ENCODE data around the gene RHOBTB3. TPM values are rescaled to one million over a fixed set of nuclear protein-coding genes. Genes with fewer than 3 reads are reported as not detected.
A peak's percentile ranks its signal among the peaks of the same experiment; 100 is the strongest.

The RHOBTB3 gene
- total RNA-seq, 4 donors from 2014 or later, result 31.0 to 74.2 (median 46.3) TPM

DNA sequence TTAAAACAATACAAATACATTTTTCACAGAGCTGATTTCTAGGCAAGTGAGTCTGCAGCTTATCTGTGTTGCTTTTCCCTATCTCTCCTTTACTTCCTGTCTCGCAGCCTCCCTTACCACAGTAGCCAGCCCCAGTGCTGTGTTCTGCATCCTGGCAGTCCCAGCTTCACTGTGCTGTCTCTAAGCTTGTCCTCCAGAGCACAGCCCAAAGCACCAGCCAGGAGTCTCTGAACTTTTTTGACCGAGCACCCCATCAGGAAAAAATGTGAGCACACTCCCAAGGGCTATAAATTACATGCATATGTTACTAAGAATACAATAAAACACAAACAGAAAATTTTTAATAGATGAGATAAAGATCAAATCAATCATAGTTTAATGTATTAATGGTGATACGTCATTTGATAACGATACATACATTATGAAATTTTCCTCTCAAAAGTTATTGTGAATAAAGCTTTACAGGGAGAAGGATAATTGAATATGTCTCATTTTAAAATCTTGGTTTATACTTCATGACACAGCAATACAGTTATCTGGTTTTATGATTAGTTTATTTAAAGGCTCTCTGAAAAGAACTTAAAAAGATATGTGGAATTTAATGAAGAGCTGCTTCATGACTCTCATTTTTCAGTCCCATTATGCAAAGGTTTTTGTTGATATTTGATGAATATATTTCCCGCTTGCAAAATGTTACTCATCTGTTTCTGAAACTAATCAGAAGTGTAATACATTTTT lies 7.3 kb upstream of the RHOBTB3 start:
- Histone ChIP-seq H3K9me3 (no peaks in the 10 kb centered on the region), H3K4me3 (no peak overlapping the region), H3K36me3 (no peaks in the 10 kb centered on the region), H3K27me3 (no peaks in the 10 kb centered on the region), H3K4me1 (peaks cover 24% of the 10 kb centered on the region), H3K27ac (no peak overlapping the region)
- 68% methylated on average over 5 of the region's 5 CpGs for WGBS
- TF ChIP-seq EP300 (IDR thresholded peaks at IDR 0.05) (no peak), POLR2A (IDR thresholded peaks at IDR 0.05) (no peak), POLR2AphosphoS5 (IDR thresholded peaks at IDR 0.05) (no peak)
- TF ChIP-seq, protein P1, sequence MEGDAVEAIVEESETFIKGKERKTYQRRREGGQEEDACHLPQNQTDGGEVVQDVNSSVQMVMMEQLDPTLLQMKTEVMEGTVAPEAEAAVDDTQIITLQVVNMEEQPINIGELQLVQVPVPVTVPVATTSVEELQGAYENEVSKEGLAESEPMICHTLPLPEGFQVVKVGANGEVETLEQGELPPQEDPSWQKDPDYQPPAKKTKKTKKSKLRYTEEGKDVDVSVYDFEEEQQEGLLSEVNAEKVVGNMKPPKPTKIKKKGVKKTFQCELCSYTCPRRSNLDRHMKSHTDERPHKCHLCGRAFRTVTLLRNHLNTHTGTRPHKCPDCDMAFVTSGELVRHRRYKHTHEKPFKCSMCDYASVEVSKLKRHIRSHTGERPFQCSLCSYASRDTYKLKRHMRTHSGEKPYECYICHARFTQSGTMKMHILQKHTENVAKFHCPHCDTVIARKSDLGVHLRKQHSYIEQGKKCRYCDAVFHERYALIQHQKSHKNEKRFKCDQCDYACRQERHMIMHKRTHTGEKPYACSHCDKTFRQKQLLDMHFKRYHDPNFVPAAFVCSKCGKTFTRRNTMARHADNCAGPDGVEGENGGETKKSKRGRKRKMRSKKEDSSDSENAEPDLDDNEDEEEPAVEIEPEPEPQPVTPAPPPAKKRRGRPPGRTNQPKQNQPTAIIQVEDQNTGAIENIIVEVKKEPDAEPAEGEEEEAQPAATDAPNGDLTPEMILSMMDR (IDR thresholded peaks at IDR 0.05), result no peak
- no peak for DNase-seq (ENCODE audit: low spot score in 2 of 2)

DNA sequence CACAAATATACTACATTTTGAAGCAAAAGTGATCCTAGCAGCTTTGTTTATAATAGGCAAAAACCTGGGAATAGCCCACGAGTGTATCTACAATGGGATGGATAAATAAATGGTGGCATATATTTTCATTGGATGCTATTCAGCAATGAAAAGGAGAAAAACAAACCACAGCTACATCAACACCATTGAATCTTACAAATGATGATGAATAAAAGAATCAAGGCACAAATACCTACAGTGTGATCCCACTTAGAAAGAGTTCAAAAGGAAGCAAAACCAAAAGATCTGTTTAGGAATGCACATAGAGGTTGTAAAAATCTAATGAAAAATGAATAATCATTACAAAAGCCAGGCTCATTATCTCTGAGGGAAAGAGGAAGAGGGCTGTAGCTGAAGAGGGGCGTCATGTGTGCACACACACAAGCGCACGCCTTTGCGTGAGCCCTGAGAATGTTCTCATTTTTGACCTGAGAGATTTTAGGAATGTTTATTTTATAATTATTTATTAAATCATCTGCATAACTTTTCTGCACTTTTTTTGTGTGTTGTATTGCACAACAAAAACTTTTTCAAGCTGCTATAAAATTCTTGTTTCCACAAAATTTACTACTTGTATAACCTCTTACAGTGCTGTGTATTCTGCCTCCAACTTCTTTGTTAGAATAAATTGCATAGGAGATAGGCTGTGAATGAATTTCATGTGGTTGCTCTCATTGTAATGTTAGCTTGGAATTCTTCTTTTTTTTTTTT lies 5.9 kb upstream of the RHOBTB3 start:
- no peak overlapping the region for H3K27ac ChIP-seq

DNA sequence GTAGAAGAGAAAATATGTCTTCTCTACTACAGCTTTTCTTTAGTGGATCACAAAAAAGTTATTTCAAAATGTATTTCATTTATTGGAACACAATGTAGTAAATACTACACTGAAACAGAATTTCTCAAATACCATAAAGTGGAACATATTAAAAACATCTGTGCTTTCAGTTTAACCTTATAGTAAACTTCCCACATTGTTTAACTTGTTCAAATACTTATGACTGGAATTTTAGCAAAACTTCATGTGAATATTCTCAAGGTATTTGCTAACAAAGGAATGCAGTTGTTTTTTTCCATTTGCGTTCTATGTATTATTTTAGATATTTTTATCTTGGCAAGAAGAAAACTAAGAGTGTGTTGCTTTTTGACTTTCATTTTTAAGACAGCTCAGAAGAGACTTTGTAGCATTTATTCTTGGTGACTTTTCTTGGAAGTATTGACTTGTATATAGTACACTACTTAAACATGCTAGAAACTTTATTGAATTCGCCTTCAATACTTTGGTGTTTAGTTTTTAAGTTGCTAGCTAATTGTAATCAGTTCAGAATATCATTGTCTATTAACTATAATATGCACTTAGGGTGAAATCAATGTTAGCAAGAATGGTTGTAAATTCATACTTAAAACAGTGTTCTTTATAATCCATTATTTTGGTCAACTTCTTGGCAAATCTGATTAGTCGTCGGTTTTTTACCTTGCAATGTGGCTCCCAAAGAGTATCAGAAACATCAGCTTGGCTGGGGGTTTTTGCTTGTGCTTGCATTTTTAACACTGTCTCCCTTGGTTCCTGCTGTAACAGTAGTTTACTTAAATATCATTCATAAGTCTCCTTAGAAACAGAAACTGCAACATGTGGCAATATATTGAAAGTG lies 5.0 kb upstream of the RHOBTB3 start:
- Histone ChIP-seq H3K4me1 (peaks cover 38% of the 10 kb centered on the region), H3K27me3 (no peaks in the 10 kb centered on the region), H3K4me3 (no peak overlapping the region), H3K36me3 (no peaks in the 10 kb centered on the region), H3K9me3 (no peaks in the 10 kb centered on the region), H3K27ac (no peak overlapping the region)
- no peak for DNase-seq (ENCODE audit: low spot score in 2 of 2)
- 74% methylated on average over 4 of the region's 4 CpGs for WGBS
- TF ChIP-seq, protein P1 (IDR thresholded peaks at IDR 0.05), result no peak
- TF ChIP-seq EP300 (IDR thresholded peaks at IDR 0.05), result no peak
- TF ChIP-seq POLR2AphosphoS5 (IDR thresholded peaks at IDR 0.05), result no peak
- no peak for TF ChIP-seq POLR2A (IDR thresholded peaks at IDR 0.05)

More for the DNA sequence above, 5.9 kb upstream of the RHOBTB3 start:
- no peaks in the 10 kb centered on the region for H3K36me3 ChIP-seq
- DNase-seq (ENCODE audit: low spot score in 2 of 2), result no peak
- WGBS, result 76% methylated on average over 5 of the region's 5 CpGs
- TF ChIP-seq EP300 (IDR thresholded peaks at IDR 0.05), result no peak
- no peak for TF ChIP-seq POLR2AphosphoS5 (IDR thresholded peaks at IDR 0.05)
- no peak overlapping the region for H3K4me3 ChIP-seq
- peaks cover 33% of the 10 kb centered on the region for H3K4me1 ChIP-seq
- H3K27me3 ChIP-seq, result no peaks in the 10 kb centered on the region
- no peaks in the 10 kb centered on the region for H3K9me3 ChIP-seq

DNA sequence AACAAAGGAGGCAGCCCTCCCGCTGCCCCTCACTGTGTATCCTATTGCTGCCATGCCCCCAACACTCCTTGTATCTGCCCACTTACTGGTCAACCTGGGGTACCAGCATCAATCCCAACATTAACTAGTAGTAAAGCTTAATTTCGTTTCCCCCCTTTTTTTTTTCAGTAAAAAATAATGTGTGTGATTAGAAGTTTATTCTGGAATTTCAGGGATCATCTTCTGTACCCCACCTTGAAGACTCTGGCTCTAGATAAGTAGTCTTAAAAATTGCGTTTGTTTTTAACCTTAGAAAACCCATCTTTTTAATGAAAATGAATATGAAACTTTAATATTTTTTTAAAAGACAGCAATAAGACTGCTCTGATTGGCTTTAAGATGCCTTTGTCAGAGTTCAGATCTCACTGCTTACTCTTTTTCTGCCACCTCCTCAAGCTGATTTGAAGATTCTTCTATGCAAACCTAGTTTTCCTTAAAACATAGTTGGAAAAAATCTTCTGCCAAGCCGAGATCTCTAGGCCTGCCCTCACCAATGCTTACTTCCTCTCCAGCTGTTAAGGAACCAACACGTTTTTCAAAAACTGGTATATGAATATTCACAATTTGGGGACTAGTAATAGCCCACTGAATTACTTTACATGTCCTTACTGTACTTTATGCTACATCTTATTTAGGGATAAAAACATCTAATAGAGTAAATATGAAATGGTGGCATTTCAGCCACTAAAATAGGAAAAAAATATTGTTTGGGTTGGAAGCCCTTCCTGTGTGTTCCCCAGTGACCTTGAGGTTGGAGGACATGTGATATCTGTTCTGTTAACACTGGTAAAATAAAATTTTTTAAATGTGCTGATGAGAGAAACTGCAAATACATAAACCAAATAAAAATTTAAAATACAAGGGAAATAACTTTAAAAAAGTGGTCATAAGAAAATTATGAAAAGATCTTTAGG lies 4.0 kb upstream of the RHOBTB3 start:
- peaks cover 44% of the 10 kb centered on the region for H3K4me1 ChIP-seq
- no peak for DNase-seq (ENCODE audit: low spot score in 2 of 2)
- no peak for TF ChIP-seq EP300 (IDR thresholded peaks at IDR 0.05)
- TF ChIP-seq, protein P1 (IDR thresholded peaks at IDR 0.05), result no peak
- TF ChIP-seq POLR2A (IDR thresholded peaks at IDR 0.05), result no peak
- TF ChIP-seq POLR2AphosphoS5 (IDR thresholded peaks at IDR 0.05), result no peak
- H3K4me3 ChIP-seq, result no peak overlapping the region
- H3K27me3 ChIP-seq, result no peaks in the 10 kb centered on the region
- H3K36me3 ChIP-seq, result no peaks in the 10 kb centered on the region
- no peaks in the 10 kb centered on the region for H3K9me3 ChIP-seq
- H3K27ac ChIP-seq, result peak overlapping the region; percentile 62
- 61% methylated on average over 5 of the region's 5 CpGs for WGBS

DNA sequence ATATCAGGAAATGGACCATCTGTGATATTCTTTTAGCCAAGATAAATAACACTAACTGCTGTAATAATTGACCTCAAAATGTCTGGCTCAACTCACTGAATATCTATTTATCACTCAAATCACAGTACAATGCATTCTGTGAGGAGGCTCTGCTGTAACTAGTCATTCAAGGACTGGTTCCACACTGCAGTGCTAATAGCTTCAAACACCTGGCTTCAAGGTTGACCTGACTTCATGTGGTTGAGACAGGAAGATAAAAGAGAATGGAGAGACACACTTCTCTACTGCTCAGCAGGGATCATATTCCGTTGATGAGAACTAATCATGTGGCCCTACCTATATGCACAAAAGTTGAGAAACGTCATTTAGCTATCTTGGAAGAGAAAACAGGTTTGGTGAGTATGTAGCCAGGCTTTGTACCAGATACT lies 3.4 kb upstream of the RHOBTB3 start:
- TF ChIP-seq EP300 (IDR thresholded peaks at IDR 0.05) (no peak), POLR2AphosphoS5 (IDR thresholded peaks at IDR 0.05) (no peak), POLR2A (IDR thresholded peaks at IDR 0.05) (no peak)
- TF ChIP-seq, protein P1 (IDR thresholded peaks at IDR 0.05), result no peak
- H3K27me3 ChIP-seq, result no peaks in the 10 kb centered on the region
- H3K4me1 ChIP-seq, result peaks cover 44% of the 10 kb centered on the region
- 60% methylated on average over 2 of the region's 2 CpGs for WGBS
- H3K36me3 ChIP-seq, result no peaks in the 10 kb centered on the region
- no peaks in the 10 kb centered on the region for H3K9me3 ChIP-seq
- DNase-seq (ENCODE audit: low spot score in 2 of 2), result no peak
- H3K27ac ChIP-seq, result peak overlapping the region; percentile 62
- H3K4me3 ChIP-seq, result no peak overlapping the region

Measured in suprapubic skin (tissue), 4 donors.